ENCODE data around the gene PLPP3.

Gene PLPP3

GRCh38 chr1:56539520-56539931 is 39.8 kb downstream of the PLPP3 start:
- no peak for DNase-seq (ENCODE audit: extremely low read depth, low read depth)
- TF ChIP-seq CTCF (IDR thresholded peaks at IDR 0.05; ENCODE audit: low read depth, low read length, missing control alignments), result no peak
- no peak overlapping the region for H3K4me3 ChIP-seq (replicated peaks; ENCODE audit: low read depth, low read length)

GRCh38 chr1:56538532-56538931 is 40.8 kb downstream of the PLPP3 start:
- H3K4me3 ChIP-seq (replicated peaks; ENCODE audit: low read depth, low read length), result no peak overlapping the region
- no peak for DNase-seq (ENCODE audit: extremely low read depth, low read depth)
- TF ChIP-seq CTCF (IDR thresholded peaks at IDR 0.05; ENCODE audit: low read depth, low read length, missing control alignments), result no peak

GRCh38 chr1:56537660-56538059 is 41.7 kb downstream of the PLPP3 start:
- DNase-seq (ENCODE audit: extremely low read depth, low read depth), result no peak
- no peak for TF ChIP-seq CTCF (IDR thresholded peaks at IDR 0.05; ENCODE audit: low read depth, low read length, missing control alignments)
- no peak overlapping the region for H3K4me3 ChIP-seq (replicated peaks; ENCODE audit: low read depth, low read length)

- TF ChIP-seq CTCF (IDR thresholded peaks at IDR 0.05; ENCODE audit: low read depth, low read length, missing control alignments), result no peak
- no peak overlapping the region for H3K4me3 ChIP-seq (replicated peaks; ENCODE audit: low read depth, low read length)
- no peak for DNase-seq (ENCODE audit: extremely low read depth, low read depth)
Measured at GRCh38 chr1:56535939-56536338, 43.4 kb downstream of the PLPP3 start.

- no peak overlapping the region for H3K4me3 ChIP-seq (replicated peaks; ENCODE audit: low read depth, low read length)
- no peak for DNase-seq (ENCODE audit: extremely low read depth, low read depth)
- TF ChIP-seq CTCF (IDR thresholded peaks at IDR 0.05; ENCODE audit: low read depth, low read length, missing control alignments), result no peak
Measured at GRCh38 chr1:56535362-56535761, 44.0 kb downstream of the PLPP3 start.

- no peak for DNase-seq (ENCODE audit: extremely low read depth, low read depth)
- no peak overlapping the region for H3K4me3 ChIP-seq (replicated peaks; ENCODE audit: low read depth, low read length)
- TF ChIP-seq CTCF (IDR thresholded peaks at IDR 0.05; ENCODE audit: low read depth, low read length, missing control alignments), result no peak
Measured at GRCh38 chr1:56534130-56534651, 45.2 kb downstream of the PLPP3 start.

- TF ChIP-seq CTCF (IDR thresholded peaks at IDR 0.05; ENCODE audit: low read depth, low read length, missing control alignments), result no peak
- H3K4me3 ChIP-seq (replicated peaks; ENCODE audit: low read depth, low read length), result no peak overlapping the region
Measured at GRCh38 chr1:56533621-56534020, 45.7 kb downstream of the PLPP3 start.

More at GRCh38 chr1:56533621-56534020, 45.7 kb downstream of the PLPP3 start:
- DNase-seq (ENCODE audit: extremely low read depth, low read depth), result no peak
